GM12892 (cell line): ENCODE results near the gene PLEKHM3.

Experiments used
- POLR2A ChIP-seq: IDR thresholded peaks from 2 replicates; pipeline ENCODE4 v1.6.1; 2011; ENCODE audit warnings: low read depth, low read length, control low read depth
- POLR2AphosphoS5 ChIP-seq: IDR thresholded peaks from 2 replicates; pipeline ENCODE4 v1.6.1; 2011; ENCODE audit warnings: low read depth, low read length, control low read depth

DNA sequence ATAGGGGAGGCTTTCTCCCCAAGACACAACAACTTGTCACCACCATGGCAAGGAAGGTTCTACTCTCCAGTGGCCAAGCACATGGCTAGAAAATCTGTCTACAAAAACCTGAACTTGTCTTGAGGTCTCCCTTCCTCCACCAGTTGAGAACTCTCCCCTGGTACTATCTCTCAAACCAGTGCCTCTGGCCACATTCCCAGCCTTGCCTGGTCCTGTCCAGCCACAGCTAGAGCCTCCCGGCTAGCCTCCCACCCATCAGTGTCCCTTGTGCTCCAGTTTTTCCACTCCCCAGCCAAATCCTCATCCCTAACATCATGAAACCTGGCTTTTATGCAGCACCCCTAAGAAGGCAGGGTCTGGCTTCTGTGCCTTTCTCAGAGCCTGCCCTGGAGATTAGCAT is 234.4 kb downstream of the PLEKHM3 start:
- TF ChIP-seq POLR2A (no peak), POLR2AphosphoS5 (no peak)
